GM18858 (cell line): Measurements from ENCODE around the gene CAB39L.
A peak's percentile ranks its signal among the peaks of the same experiment; 100 is the strongest.

Experiments used
- ATAC-seq: cut with Tn5 transposase; IDR thresholded peaks from one replicate; pipeline ENCODE4 v1.9.1; 2021; ENCODE audit not compliant: unreplicated experiment

The CAB39L gene

DNA sequence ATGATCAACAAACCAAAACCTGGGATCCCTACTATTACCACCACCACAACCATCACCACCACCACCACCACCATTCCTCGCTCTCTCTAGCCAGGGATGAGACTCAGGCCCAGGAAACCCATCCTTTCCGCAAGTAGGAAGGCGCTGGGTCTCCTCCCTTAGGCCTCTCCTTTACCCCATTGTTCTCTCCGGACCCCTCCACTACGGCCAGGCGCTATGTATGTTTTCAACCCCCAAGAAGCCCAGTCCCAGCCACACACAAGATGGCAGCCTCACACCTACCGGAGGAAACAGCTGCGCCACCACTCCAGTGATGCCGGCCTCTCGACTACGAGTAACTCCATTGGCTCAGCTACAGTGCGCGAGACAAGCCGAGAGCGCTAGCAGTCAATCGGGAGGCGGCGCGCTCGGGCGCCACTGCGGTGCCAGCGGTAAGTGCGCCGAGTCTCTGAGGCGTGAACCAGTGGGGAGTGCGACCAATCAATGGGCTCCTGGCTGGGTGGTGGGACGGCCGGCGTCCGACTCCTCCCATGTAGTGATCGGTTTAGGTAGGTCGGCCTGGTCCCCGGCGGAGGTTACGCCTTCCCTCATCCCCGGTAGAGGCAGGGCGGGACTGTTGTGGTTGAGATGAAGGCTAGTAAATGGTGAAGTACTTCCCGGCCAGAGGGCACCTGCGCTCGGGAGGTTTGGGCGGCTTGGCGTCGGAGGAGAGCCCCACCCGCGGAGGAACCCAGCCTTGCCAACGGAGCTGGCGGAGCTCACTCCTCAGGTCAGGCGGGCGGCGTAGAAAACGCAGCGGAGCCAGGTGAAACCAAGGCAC is at the start of gene CAB39L, which contains the start of gene SETDB2:
TSS of gene CAB39L (minus strand) at position 361 of the 820 bp plus-strand sequence. CDS start 61,154 bp downstream, outside the sequence.
TSS of gene SETDB2 (plus strand) at position 571 of the 820 bp plus-strand sequence. CDS start 7,620 bp downstream, outside the sequence.
- peak; percentile 86 for ATAC-seq

GRCh38 chr13:49488563-49488962 is 44.7 kb upstream of the CAB39L start:
- ATAC-seq = no peak

- no peak for ATAC-seq
Observed at GRCh38 chr13:49481788-49482187, 37.9 kb upstream of the CAB39L start.

DNA sequence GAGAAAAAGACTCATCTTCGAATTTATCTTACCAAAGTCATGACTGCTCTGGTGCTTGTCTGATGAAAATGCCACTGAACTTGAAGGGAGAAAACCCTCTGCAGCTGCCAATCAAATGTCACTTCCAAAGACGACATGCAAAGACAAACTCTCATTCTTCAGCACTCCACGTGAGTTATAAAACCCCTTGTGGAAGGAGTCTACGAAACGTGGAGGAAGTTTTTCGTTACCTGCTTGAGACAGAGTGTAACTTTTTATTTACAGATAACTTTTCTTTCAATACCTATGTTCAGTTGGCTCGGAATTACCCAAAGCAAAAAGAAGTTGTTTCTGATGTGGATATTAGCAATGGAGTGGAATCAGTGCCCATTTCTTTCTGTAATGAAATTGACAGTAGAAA is 32.7 kb upstream of the CAB39L start:
- no peak for ATAC-seq

DNA sequence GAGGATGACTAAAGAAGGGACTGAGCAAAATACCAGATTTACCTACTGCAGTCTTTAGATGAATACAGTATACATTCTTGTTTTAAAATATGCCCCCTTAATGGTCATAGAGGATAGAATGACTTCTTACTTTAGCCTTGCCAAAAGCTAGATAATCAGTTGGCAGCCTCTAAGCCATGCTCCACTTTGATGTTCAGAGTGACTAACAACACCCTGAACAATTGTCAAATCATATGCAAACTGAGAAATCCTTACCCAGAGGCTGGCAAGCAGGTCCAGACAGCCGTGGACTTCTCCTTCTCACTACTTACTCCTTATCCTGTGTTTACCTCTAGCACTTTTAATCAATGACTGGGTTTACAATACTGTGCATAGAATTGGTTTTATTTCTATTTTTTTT is 28.3 kb upstream of the CAB39L start:
- no peak for ATAC-seq

DNA sequence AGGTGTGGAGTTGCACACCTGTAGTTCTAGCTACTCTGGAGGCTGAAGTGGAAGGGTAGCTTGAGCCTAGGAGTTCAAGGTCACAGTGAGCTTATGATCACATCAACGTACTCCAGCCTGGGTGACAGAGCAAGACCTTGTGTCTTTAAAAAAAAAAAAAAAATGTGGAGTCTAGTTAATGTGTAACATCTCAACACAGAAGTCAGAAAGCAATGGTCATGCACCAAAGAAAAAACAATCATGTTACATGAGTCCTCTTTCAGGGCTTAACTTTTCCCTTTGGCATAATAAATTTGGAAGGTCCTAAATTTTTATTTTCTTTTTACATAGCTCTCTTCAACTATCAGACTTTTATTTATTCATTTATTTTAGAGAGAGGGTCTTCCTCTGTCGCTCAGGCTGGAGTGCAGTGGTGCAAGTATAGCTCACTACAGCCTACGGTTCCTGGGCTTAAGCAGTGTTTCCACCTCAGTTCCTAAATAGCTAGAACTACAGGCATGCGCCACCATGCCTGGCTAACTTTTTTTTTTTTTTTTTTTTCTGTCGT is 22.5 kb upstream of the CAB39L start:
- ATAC-seq = no peak

GRCh38 chr13:49464621-49465325 is 20.9 kb upstream of the CAB39L start:
- no peak for ATAC-seq

- no peak for ATAC-seq
Observed at GRCh38 chr13:49464085-49464484, 20.2 kb upstream of the CAB39L start.

DNA sequence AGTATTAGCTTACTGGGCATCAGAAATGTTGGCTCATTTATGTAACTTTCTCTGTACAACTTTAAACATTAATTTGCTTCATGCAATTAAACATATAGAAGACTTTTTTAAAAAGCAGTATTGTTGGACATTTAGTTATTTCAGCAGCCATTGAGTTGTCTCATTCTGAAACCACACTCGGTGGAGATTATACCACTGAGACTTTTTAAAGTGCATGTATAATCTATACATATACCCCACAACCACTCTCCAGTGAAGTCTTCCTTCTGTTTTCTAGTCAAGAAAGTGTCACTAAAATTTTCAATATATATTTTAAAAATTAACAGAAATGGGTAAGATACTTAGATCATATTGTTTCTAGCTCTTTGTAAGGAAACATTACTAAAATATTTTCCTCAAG is 15.7 kb upstream of the CAB39L start:
- ATAC-seq = no peak

GRCh38 chr13:49457221-49457620 is 13.4 kb upstream of the CAB39L start:
- ATAC-seq = no peak

DNA sequence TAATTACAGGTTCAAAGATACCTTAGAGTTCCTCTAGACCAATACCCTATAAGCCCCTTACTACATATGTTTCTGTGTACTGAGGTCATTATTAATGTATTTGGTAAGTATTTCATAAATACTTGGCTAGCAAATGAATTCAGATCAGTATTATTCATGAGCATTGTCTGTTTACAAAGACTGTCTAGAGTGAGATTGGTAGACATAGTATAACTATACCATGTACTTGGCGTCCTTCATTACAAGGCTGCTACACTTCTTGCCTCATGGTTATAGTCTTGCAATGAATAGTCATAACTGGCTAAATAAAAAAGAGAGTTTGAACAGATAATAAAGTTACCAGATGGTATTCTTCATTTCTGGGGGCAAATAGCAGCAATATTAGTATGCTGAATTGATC is 12.3 kb upstream of the CAB39L start:
- no peak for ATAC-seq

DNA sequence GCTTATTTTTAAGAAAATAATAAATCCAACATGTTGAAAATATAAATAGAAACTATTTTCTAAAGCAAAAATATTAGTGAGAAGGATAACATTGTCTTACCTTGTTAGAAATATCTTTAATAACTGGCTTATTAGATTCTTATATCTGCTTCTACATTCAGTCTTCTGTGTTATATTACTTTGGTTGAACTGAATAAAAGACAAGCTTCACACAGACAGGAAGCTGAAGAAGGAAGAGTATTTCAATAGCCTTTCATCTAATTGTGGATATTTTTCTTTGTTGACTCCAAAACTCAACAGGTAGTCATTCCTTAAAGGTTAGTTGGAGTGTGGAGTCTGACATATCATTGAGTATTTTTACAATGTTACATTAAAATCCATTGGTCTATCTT is 11.1 kb upstream of the CAB39L start:
- no peak for ATAC-seq

DNA sequence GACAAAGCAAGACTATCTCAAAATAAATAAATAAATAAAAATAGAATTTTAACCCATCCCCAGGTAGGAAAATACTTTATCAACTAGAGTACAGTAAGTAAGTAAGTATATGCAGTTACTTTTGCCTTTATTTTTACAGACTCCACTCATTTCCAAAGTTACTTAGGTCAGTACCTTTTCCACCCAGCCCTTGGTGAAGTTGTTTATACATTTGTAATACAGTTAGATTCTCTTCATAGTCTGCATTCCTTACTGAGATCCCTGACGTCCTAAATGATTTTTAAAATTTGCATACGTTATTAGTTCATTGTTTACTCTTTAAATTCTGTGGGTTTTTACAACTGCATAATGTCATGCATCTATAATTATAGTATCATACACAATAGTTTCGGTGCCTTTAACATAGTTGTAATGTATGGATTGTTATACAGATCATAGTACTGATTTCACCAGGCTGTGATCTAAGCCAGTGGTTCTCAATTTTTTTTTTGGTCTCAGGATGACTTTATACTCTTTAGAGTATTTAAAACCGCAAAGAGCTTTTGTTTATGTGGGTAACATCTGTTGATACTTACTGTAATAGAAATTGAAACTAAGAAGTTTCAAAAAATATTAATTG is 10.6 kb upstream of the CAB39L start:
- ATAC-seq = peak; percentile 95

GRCh38 chr13:49453465-49453864 is 9.6 kb upstream of the CAB39L start:
- ATAC-seq = no peak

GRCh38 chr13:49452725-49453457 is 9.0 kb upstream of the CAB39L start:
- ATAC-seq = no peak

DNA sequence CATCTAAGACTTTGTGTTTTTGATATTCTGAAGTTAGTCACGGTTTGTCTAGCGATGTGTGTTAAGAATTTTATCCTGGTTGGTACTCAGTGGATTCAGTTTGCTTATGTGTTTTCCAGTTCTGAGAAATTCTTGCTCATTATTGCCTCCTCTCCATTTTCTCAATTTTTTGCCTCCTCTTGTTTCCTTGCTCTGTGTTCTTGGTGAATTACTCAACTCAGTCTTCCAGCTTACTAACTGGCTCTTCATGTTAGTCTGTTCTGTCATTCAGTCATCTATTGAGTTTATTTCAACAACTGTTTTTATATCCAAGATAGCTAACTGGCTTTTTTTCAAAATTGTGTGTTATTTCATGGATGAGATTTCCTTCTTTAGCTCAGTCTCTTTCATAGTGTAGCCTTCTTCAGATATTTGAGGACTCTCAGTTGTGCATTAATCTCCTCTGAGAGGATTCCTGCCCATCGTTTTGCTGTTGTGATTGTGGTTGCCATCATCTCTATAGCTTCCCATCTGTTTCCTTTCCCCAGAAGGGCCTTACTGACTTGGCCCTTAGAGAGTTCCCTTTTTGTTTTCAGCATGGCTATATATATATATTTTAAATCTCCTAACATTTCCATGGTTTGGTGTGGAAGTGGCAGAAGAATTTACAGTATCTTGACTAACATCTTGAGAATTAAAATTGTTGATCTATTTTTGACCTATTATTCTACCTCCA is 6.4 kb upstream of the CAB39L start:
- no peak for ATAC-seq

DNA sequence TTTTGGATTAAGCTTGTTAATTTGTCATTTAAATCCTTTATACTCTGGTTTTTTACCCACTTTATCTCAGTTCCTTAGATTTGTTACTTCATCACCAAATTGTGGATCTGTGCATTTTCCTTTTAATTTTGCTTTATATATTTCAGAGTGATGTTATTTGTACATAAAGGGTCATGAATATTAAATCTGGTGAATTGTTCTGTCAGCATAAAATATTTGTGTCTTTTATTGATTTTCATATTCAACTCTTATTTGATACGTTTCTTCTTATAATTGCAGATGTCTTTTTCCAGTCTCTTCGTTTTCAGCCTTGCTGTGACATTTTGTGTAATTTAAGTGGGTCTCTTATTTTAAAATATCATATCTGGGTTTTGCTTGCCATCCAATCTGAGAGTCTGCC is 4.9 kb upstream of the CAB39L start:
- ATAC-seq = no peak

DNA sequence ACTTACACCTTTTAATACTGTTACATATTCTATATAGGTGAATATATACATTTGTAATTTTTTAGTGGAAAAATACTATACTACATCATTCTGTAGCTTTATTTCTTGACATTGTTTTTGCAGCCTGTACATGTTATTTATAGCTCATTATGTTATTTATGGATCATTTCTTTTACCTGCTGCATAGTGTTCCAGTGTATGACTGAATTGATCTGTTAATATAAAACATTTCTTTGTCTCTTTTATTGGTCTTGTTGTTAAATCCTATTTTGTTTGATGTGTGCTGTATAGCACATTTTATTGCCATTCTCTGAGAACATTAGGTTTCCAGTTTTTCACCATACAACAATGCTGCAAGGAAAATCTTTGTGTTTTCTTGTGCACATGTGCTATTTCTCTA is 2.6 kb upstream of the CAB39L start:
- ATAC-seq = no peak

DNA sequence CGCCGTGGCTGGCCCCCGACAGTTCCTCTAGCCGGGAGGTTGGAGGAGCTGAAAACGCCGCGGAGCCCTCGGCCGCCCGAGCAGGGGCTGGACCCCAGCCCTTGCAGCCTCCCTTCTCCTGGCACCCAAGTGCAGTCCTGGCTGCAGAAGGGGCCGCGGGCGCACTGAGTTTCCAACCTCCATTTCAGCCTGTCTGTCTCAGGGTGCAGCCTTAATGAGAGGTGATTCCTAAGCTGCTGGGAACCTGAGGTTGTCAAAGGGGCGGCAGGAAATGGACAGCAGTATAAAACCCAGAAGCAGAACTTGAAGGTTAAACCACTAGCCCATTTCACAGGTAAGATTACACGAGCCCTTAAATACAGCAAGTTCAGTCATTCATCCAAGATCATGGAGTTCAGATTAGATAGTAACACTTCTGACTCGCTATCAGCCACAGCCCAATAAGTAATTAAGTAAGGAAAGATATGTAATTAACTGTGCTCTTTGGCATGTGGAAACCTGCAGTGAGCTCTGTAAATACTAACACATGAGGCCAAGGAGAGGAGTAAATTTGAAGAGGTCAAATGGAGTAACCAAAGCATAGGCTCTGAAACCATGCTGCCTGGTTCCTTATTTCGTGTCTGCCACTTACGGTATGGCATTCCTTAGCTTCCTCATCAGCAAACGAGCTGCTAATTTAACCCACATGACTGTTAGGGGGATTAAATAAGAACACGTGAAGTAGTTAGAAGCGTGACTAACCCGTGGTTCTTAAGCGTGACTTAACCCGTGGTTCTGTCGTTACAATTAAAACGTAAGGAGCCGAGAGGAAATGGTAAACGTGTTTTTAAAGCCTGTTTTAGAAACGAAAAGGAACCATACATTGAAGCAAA is 896 bp upstream of the CAB39L start:
- ATAC-seq = peak; percentile 0
